ENCODE measurements around the gene CAND1.
A peak's percentile ranks its signal among the peaks of the same experiment; 100 is the strongest.

Gene CAND1

GRCh38 chr12:67290378-67290777 lies 21.2 kb downstream of the CAND1 start:
- no peak overlapping the region for H3K4me3 ChIP-seq (ENCODE audit: low read depth, low read length)
- TF ChIP-seq CTCF (IDR thresholded peaks at IDR 0.05; ENCODE audit: control insufficient read depth, extremely low read depth, insufficient read depth): no peak
- DNase-seq (ENCODE audit: low read depth): no peak

GRCh38 chr12:67299526-67299925 lies 30.4 kb downstream of the CAND1 start:
- peak; percentile 69 for DNase-seq (ENCODE audit: low read depth)
- TF ChIP-seq CTCF (IDR thresholded peaks at IDR 0.05; ENCODE audit: control insufficient read depth, extremely low read depth, insufficient read depth): no peak
- no peak overlapping the region for H3K4me3 ChIP-seq (ENCODE audit: low read depth, low read length)

- TF ChIP-seq CTCF (IDR thresholded peaks at IDR 0.05; ENCODE audit: control insufficient read depth, extremely low read depth, insufficient read depth): no peak
- DNase-seq (ENCODE audit: low read depth): no peak
- no peak overlapping the region for H3K4me3 ChIP-seq (ENCODE audit: low read depth, low read length)
These were observed 30.8 kb downstream of the CAND1 start for GRCh38 chr12:67299926-67300325.

- H3K4me3 ChIP-seq (ENCODE audit: low read depth, low read length): no peak overlapping the region
- TF ChIP-seq CTCF (IDR thresholded peaks at IDR 0.05; ENCODE audit: control insufficient read depth, extremely low read depth, insufficient read depth): no peak
- DNase-seq (ENCODE audit: low read depth): no peak
These were observed 33.0 kb downstream of the CAND1 start for GRCh38 chr12:67302162-67302561.

GRCh38 chr12:67305544-67305943 lies 36.4 kb downstream of the CAND1 start:
- TF ChIP-seq CTCF (IDR thresholded peaks at IDR 0.05; ENCODE audit: control insufficient read depth, extremely low read depth, insufficient read depth): no peak
- DNase-seq (ENCODE audit: low read depth): no peak
- no peak overlapping the region for H3K4me3 ChIP-seq (ENCODE audit: low read depth, low read length)

- no peak for DNase-seq (ENCODE audit: low read depth)
- no peak for TF ChIP-seq CTCF (IDR thresholded peaks at IDR 0.05; ENCODE audit: control insufficient read depth, extremely low read depth, insufficient read depth)
- no peak overlapping the region for H3K4me3 ChIP-seq (ENCODE audit: low read depth, low read length)
These were observed 37.6 kb downstream of the CAND1 start for GRCh38 chr12:67306712-67307111.

GRCh38 chr12:67315661-67316060 lies 46.5 kb downstream of the CAND1 start:
- no peak for TF ChIP-seq CTCF (IDR thresholded peaks at IDR 0.05; ENCODE audit: control insufficient read depth, extremely low read depth, insufficient read depth)
- no peak for DNase-seq (ENCODE audit: low read depth)
- no peak overlapping the region for H3K4me3 ChIP-seq (ENCODE audit: low read depth, low read length)
